GM20431 (cell line): ENCODE results near the gene TFCP2L1.
"Not testable (repeated sequence)": the region's sequence is repeated elsewhere in the genome, so short reads cannot be mapped to it uniquely, and the experiment has no call there.

Experiments used
- in situ Hi-C: fragments of 300-500 bp; cut with MseI, MboI; formaldehyde crosslinking; loops from one replicate; pipeline ENCODE4 v1.15.0; 2020; ENCODE audit warnings: low sequenced_read_pairs; ENCODE audit not compliant: unreplicated experiment

The TFCP2L1 gene

GRCh38 chr2:121231385-121232000 is 53.5 kb downstream of the TFCP2L1 start:
- in situ Hi-C loops, result no loop called here

- in situ Hi-C loops, result no loop called here
These were observed 56.5 kb downstream of the TFCP2L1 start for GRCh38 chr2:121228521-121228920.

GRCh38 chr2:121227381-121228144 is 57.4 kb downstream of the TFCP2L1 start:
- in situ Hi-C loops, result not testable (repeated sequence)

GRCh38 chr2:121225681-121226080 is 59.3 kb downstream of the TFCP2L1 start:
- in situ Hi-C loops, result not testable (repeated sequence)

GRCh38 chr2:121220995-121221394 is 64.0 kb downstream of the TFCP2L1 start:
- in situ Hi-C loops, result no loop called here

- in situ Hi-C loops, result no loop called here
These were observed 65.1 kb downstream of the TFCP2L1 start for GRCh38 chr2:121219866-121220265.

- in situ Hi-C loops, result no loop called here
These were observed 66.5 kb downstream of the TFCP2L1 start for GRCh38 chr2:121218386-121218938.

GRCh38 chr2:121217627-121218026 is 67.4 kb downstream of the TFCP2L1 start:
- in situ Hi-C loops, result no loop called here

- in situ Hi-C loops, result no loop called here
These were observed 70.7 kb downstream of the TFCP2L1 start for GRCh38 chr2:121214296-121214695.

- in situ Hi-C loops, result no loop called here
These were observed 71.6 kb downstream of the TFCP2L1 start for GRCh38 chr2:121213386-121213785.

- in situ Hi-C loops, result no loop called here
These were observed 72.2 kb downstream of the TFCP2L1 start for GRCh38 chr2:121212661-121213325.

GRCh38 chr2:121211689-121212151 is 73.3 kb downstream of the TFCP2L1 start:
- in situ Hi-C loops, result no loop called here

GRCh38 chr2:121211251-121211650 is 73.8 kb downstream of the TFCP2L1 start:
- in situ Hi-C loops, result no loop called here

GRCh38 chr2:121210691-121211090 is 74.3 kb downstream of the TFCP2L1 start:
- in situ Hi-C loops, result no loop called here

GRCh38 chr2:121209014-121209610 is 75.9 kb downstream of the TFCP2L1 start:
- in situ Hi-C loops, result no loop called here

- in situ Hi-C loops, result no loop called here
These were observed 77.5 kb downstream of the TFCP2L1 start for GRCh38 chr2:121207494-121207893.

- in situ Hi-C loops, result no loop called here
These were observed 79.6 kb downstream of the TFCP2L1 start for GRCh38 chr2:121205321-121205942.

- in situ Hi-C loops, result no loop called here
These were observed 81.3 kb downstream of the TFCP2L1 start for GRCh38 chr2:121203591-121204249.

- in situ Hi-C loops, result no loop called here
These were observed 82.3 kb downstream of the TFCP2L1 start for GRCh38 chr2:121202541-121203310.
